NT2/D1 (cell line): Measurements from ENCODE around the gene FIP1L1.

ENCODE experiments used
- SUZ12 ChIP-seq: IDR thresholded peaks from 2 replicates; pipeline ENCODE4 v1.6.1; 2011; ENCODE audit not compliant: insufficient read length, insufficient read depth; ENCODE audit errors: extremely low read depth
- ZNF274 ChIP-seq: IDR thresholded peaks from 2 replicates; pipeline ENCODE4 v1.6.1; 2011; ENCODE audit warnings: mild to moderate bottlenecking, low read depth, low read length

- TF ChIP-seq SUZ12 (no peak), ZNF274 (no peak)
Observed at GRCh38 chr4:53463340-53463739, 85.9 kb downstream of the FIP1L1 start.
